GM12891 (cell line): ENCODE results near the gene CCDC66.
A peak's percentile ranks its signal among the peaks of the same experiment; 100 is the strongest.

Source experiments
- DNase-seq: peaks from one replicate; pipeline ENCODE4 v3.0.0; 2011; ENCODE audit warnings: low spot score; ENCODE audit not compliant: insufficient read length
- FAIRE-seq: peaks from 2 replicates; lab custom pipeline; 2011; peaks lifted over from hg19 to GRCh38; lab: Jason Lieb, UNC
- PAX5 ChIP-seq: IDR thresholded peaks from 2 replicates; pipeline ENCODE4 v1.6.1; 2011; ENCODE audit warnings: low read length, moderate library complexity, mild to moderate bottlenecking; ENCODE audit not compliant: insufficient read depth, severe bottlenecking
- POLR2A ChIP-seq: IDR thresholded peaks from 2 replicates; pipeline ENCODE4 v1.6.1; 2011; ENCODE audit warnings: low read depth, low read length, control low read depth
- POLR2AphosphoS5 ChIP-seq: IDR thresholded peaks from 2 replicates; pipeline ENCODE4 v1.6.1; 2011; ENCODE audit warnings: low read depth, low read length, control low read depth
- POU2F2 ChIP-seq: IDR thresholded peaks from 2 replicates; pipeline ENCODE4 v1.6.1; 2011; ENCODE audit warnings: low read depth, mild to moderate bottlenecking, control low read depth, low read length, moderate library complexity
- SPI1 ChIP-seq: IDR thresholded peaks from 2 replicates; pipeline ENCODE4 v1.6.1; 2011; ENCODE audit warnings: low read depth, low read length, control low read depth
- TAF1 ChIP-seq: IDR thresholded peaks from 2 replicates; pipeline ENCODE4 v1.6.1; 2011; ENCODE audit warnings: low read depth, low read length, control low read depth

CCDC66 gene

DNA sequence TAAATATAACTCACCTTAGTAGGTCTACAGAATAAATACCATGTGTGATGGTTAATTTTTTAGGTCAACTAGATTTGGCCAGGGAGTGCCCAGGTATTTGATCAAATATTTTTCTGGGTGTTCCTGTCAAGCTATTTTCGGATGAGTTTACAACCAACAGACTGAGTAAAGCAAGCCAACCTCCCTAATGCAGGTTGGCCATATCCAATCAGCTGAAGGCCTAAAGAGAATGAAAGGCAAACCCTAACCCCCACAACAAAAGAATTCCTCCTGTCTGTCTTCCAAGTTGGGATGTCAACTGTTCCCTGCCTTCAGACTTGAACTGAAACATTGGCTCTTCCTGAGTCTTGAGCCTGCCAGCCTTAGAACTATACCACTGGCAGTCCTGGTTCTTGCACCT lies 97.5 kb downstream of the CCDC66 start:
- FAIRE-seq (no peak), DNase-seq (no peak)
- TF ChIP-seq POLR2A, result no peak
- no peak for TF ChIP-seq POLR2AphosphoS5
- TF ChIP-seq SPI1, result no peak
- TF ChIP-seq POU2F2, result no peak
- no peak for TF ChIP-seq PAX5

DNA sequence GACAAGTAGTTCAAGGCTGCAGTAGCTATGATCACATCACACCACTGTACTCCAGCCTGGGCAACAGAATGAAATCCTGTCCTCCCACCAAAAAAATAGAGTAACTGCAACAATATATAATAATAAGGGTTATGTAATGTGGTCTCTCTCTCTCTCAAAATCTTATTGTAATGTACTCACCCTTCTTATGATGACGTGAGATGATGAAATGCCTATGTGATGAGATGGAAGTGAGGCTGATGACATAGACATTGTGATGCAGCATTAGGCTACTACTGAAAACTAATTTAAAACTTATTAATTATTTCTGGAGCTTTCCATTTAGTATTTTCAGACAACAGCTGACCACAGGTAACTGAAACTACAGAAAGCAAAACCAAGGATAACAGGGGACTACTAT lies 98.7 kb downstream of the CCDC66 start:
- DNase-seq (no peak), FAIRE-seq (no peak)
- TF ChIP-seq POLR2A, result no peak
- TF ChIP-seq TAF1, result no peak
- TF ChIP-seq POU2F2, result no peak
- TF ChIP-seq POLR2AphosphoS5, result no peak
- no peak for TF ChIP-seq PAX5
- TF ChIP-seq SPI1, result no peak

DNA sequence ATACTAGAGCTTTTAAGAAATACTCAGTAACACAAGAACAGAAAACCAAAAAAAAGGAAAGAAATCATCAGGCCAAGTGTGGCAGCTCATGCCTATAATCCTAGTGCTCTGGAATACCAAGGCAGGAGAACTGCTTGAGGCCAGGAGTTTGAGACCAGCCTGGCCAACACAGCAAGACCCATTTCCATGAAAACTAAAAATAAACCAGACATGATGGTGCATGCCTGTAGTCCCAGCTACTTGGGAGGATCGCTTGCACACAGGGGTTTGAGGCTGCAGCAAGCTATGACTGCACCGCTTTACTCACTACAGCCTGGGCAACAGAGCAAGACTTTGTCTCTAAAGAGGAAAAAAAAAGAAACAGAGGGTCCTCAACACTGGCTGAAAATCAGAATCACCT lies 107.8 kb downstream of the CCDC66 start:
- FAIRE-seq, result no peak
- DNase-seq, result no peak
- TF ChIP-seq POU2F2 (no peak), PAX5 (no peak), TAF1 (no peak), SPI1 (no peak), POLR2AphosphoS5 (no peak), POLR2A (no peak)

DNA sequence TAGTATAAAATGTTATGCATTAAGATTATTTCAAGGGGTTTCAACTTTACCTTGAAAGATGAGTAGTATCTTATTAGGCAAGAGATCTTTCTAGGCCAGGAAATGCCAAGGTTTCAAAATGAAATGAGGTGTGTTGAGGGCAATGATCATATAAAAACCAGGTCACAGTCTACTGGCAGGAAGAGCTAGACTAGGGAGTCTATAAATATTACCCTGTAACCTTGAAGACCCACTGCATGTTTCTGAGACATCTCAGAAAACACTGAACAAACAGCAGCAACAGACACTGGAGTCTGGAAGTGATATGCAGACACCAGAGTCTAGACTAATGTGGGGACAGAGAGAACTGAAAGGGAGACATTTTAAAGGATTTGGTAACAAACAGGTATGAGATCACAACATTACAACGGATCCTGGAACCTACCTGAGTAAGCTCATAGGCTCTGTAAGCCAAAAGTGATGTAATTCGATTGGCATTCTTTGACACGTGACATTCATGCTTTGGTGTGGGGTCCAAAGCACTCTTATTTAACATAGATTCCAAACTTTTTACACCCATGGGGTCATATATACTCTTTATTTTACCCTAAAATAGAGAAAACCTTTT lies 111.1 kb downstream of the CCDC66 start:
- no peak for TF ChIP-seq SPI1
- TF ChIP-seq POU2F2, result no peak
- no peak for TF ChIP-seq POLR2A
- FAIRE-seq (peak; percentile 54), DNase-seq (no peak)
